DMS 273 treated with DMSO at 0.1 percent for 48 hours (cell line): ENCODE measurements around the gene FIGNL1.

Experiments used
- DNase-seq: peaks from one replicate; lab custom pipeline; 2025; lab: John Stamatoyannopoulos, UW

FIGNL1 gene

GRCh38 chr7:50397320-50397970, 52.7 kb downstream of the FIGNL1 start:
- no peak for DNase-seq

DNA sequence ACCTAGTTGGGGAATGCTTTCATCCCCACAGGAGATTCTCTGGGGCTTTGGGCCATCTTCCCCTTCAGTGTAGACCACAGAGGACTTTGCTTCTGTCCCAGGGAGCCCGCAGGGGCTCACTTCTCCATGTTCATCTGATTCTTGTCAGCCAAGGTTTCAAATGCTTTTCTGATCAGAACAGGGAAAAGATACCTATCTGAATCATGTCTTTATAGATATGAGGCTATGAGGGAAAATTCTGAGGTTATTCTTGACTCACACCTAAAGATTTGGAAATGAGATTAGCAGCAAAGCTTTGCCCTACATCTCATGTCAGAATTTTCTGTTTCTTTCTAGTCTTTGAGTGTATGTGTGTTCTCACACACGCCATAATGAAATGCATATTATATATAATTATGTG, 53.3 kb downstream of the FIGNL1 start:
- no peak for DNase-seq

GRCh38 chr7:50394315-50394714, 55.8 kb downstream of the FIGNL1 start:
- DNase-seq, result no peak
